ENCODE data around the gene LMX1B.
"Not testable (repeated sequence)": the region's sequence is repeated elsewhere in the genome, so short reads cannot be mapped to it uniquely, and the experiment has no call there.

The LMX1B gene

DNA sequence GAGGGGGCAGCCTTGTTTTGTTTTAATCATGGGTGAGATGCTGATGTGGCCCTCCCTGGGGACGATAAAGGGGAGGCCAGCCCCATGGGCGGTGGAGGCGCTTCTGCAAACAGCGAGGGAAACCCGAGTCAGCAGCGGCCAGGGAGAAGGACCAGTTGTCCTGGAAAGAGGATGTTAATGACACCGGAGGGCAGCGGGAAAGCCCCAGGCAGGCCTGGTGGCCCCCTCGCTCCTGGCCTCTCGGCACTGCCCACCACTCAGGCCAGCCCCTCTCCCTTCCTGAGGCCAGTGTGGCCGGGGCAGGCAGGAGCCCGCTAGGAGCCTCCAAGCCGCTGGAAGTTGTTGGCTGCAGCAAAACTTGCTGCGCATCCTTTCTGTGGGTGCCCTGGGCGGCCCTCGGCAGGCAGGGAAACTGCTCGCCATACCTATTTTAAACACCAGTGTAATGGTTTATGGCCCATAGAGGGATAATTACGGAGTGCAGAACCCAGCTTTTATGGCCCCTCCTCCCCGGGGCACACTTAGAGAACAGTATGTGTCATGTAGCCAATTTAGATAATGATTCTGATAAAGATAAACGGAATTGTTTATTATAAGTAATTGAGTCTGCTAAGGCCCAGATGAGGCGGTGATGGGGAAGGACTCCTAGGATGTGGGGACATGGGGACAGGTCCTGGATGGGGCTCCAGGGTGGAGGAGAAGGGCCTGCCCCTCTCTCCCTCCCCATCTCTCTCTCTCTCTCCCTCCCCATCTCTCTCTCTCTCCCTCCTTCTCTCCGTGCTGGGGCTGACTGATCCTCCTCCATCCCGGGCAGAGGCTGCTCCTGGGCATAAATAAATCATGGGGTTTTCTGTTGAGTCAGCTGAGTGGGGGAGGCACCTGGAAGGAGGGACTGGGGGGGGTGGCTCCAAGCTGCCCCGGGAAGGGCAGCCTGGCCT, 36.9 kb downstream of the LMX1B start:
- ATAC-seq, result peak; percentile 15; the same call in 2 of the 3 replicates

GRCh38 chr9:126652140-126652582, 38.4 kb downstream of the LMX1B start:
- no peak for ATAC-seq

More for the DNA sequence above, 36.9 kb downstream of the LMX1B start:
- TF ChIP-seq, protein P1, sequence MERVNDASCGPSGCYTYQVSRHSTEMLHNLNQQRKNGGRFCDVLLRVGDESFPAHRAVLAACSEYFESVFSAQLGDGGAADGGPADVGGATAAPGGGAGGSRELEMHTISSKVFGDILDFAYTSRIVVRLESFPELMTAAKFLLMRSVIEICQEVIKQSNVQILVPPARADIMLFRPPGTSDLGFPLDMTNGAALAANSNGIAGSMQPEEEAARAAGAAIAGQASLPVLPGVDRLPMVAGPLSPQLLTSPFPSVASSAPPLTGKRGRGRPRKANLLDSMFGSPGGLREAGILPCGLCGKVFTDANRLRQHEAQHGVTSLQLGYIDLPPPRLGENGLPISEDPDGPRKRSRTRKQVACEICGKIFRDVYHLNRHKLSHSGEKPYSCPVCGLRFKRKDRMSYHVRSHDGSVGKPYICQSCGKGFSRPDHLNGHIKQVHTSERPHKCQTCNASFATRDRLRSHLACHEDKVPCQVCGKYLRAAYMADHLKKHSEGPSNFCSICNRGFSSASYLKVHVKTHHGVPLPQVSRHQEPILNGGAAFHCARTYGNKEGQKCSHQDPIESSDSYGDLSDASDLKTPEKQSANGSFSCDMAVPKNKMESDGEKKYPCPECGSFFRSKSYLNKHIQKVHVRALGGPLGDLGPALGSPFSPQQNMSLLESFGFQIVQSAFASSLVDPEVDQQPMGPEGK (CRISPR knock-in tag; IDR thresholded peaks at IDR 0.05; ENCODE audit: borderline replicate concordance), result no peak

GRCh38 chr9:126654124-126654523, 40.4 kb downstream of the LMX1B start:
- ATAC-seq, result no peak
- TF ChIP-seq ZNF8 (CRISPR knock-in tag; IDR thresholded peaks at IDR 0.05), result no peak
- TF ChIP-seq, protein P2, sequence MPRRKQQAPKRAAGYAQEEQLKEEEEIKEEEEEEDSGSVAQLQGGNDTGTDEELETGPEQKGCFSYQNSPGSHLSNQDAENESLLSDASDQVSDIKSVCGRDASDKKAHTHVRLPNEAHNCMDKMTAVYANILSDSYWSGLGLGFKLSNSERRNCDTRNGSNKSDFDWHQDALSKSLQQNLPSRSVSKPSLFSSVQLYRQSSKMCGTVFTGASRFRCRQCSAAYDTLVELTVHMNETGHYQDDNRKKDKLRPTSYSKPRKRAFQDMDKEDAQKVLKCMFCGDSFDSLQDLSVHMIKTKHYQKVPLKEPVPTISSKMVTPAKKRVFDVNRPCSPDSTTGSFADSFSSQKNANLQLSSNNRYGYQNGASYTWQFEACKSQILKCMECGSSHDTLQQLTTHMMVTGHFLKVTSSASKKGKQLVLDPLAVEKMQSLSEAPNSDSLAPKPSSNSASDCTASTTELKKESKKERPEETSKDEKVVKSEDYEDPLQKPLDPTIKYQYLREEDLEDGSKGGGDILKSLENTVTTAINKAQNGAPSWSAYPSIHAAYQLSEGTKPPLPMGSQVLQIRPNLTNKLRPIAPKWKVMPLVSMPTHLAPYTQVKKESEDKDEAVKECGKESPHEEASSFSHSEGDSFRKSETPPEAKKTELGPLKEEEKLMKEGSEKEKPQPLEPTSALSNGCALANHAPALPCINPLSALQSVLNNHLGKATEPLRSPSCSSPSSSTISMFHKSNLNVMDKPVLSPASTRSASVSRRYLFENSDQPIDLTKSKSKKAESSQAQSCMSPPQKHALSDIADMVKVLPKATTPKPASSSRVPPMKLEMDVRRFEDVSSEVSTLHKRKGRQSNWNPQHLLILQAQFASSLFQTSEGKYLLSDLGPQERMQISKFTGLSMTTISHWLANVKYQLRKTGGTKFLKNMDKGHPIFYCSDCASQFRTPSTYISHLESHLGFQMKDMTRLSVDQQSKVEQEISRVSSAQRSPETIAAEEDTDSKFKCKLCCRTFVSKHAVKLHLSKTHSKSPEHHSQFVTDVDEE (CRISPR knock-in tag; IDR thresholded peaks at IDR 0.05), result no peak
- TF ChIP-seq POU6F1 (CRISPR knock-in tag; IDR thresholded peaks at IDR 0.05; ENCODE audit: borderline replicate concordance, low read depth), result no peak
- TF ChIP-seq, protein P1 (CRISPR knock-in tag; IDR thresholded peaks at IDR 0.05; ENCODE audit: borderline replicate concordance), result no peak
- no peak for TF ChIP-seq ESRRG (CRISPR knock-in tag; IDR thresholded peaks at IDR 0.05)

More at GRCh38 chr9:126652140-126652582, 38.4 kb downstream of the LMX1B start:
- no peak for TF ChIP-seq RARB (CRISPR knock-in tag; IDR thresholded peaks at IDR 0.05)
- TF ChIP-seq CSDC2 (CRISPR knock-in tag; IDR thresholded peaks at IDR 0.05), result no peak
- no peak for TF ChIP-seq POU6F1 (CRISPR knock-in tag; IDR thresholded peaks at IDR 0.05; ENCODE audit: borderline replicate concordance, low read depth)
- TF ChIP-seq ARNTL (CRISPR knock-in tag; IDR thresholded peaks at IDR 0.05; ENCODE audit: borderline replicate concordance, low read depth), result no peak
- TF ChIP-seq OSR1 (CRISPR knock-in tag; IDR thresholded peaks at IDR 0.05), result no peak
- no peak for TF ChIP-seq ESRRG (CRISPR knock-in tag; IDR thresholded peaks at IDR 0.05)
- no peak for TF ChIP-seq TCF4 (CRISPR knock-in tag; IDR thresholded peaks at IDR 0.05; ENCODE audit: borderline replicate concordance)
- TF ChIP-seq GLIS3 (CRISPR knock-in tag; IDR thresholded peaks at IDR 0.05), result no peak
- no peak for TF ChIP-seq ZFP3 (CRISPR knock-in tag; IDR thresholded peaks at IDR 0.05)

DNA sequence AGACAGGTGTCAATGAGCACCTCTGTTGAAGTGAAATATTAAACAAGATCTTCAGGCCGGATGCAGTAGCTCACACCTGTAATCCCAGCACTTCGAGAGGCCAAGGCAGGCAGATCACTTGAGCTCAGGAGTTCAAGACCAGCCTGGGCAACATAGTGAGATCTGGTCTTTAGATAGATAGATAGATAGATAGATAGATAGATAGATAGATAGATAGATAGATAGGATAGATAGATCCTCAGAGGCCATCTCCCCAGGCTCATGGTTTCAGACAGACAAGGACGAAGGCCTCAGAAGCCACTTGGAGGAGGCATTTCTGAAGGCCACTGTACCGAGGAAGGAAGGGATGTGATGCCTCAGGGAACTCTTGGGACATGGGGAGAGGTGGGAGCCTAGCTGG, 42.5 kb downstream of the LMX1B start:
- ATAC-seq, result not testable (repeated sequence)

DNA sequence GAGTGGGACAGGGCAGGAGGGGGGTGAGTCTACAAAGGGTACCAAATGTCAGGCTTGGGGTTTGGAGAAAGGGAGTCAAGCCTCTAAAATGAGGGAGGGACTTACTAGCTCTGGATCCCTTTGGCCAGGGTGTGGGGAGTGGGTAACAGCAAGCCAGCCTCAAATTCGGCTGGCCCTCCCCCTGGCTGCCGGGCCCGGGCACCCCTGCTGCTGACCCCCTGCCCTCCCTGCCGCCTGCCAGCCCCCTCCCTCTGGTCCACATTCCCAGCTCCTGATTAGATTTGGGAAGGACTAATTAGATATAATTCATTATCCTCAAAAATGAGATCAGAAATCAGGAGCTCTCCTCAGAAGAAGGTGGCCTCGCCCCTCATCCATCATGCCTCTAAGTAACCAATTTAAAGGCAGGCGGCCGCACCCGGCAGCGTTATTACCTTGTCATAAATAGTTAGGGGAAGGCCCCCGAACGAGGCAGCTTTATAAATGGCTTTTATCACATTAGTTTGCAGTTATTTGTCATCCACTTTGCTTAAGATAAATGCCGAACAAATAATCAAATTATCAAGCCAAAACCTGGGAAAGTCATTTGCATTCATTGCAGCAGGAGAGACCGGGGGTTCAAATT, 44.6 kb downstream of the LMX1B start:
- ATAC-seq, result no peak
- TF ChIP-seq ZC3H10 (CRISPR knock-in tag; IDR thresholded peaks at IDR 0.05) (no peak), ZFP30 (CRISPR knock-in tag; IDR thresholded peaks at IDR 0.05) (no peak), PPARA (CRISPR knock-in tag; IDR thresholded peaks at IDR 0.05; ENCODE audit: borderline replicate concordance) (no peak), CSDC2 (CRISPR knock-in tag; IDR thresholded peaks at IDR 0.05) (no peak), ZFP3 (CRISPR knock-in tag; IDR thresholded peaks at IDR 0.05) (no peak), RARB (CRISPR knock-in tag; IDR thresholded peaks at IDR 0.05) (no peak), BACH2 (CRISPR knock-in tag; IDR thresholded peaks at IDR 0.05; ENCODE audit: borderline replicate concordance) (no peak), ARNTL (CRISPR knock-in tag; IDR thresholded peaks at IDR 0.05; ENCODE audit: borderline replicate concordance, low read depth) (no peak), ZNF8 (CRISPR knock-in tag; IDR thresholded peaks at IDR 0.05) (no peak), OSR1 (CRISPR knock-in tag; IDR thresholded peaks at IDR 0.05) (no peak), ZNF70 (CRISPR knock-in tag; IDR thresholded peaks at IDR 0.05) (no peak)
- TF ChIP-seq, protein P2 (CRISPR knock-in tag; IDR thresholded peaks at IDR 0.05), result no peak

Measured in SK-N-SH treated with all-trans-retinoic acid at 6 μM for 48 hours (cell line).